HG03175 (cell line): ENCODE measurements around the gene ARL5B.

Source experiments
- ATAC-seq: cut with Tn5 transposase; IDR thresholded peaks from one replicate; pipeline ENCODE4 v1.9.1; 2021; ENCODE audit warnings: mild to moderate bottlenecking, moderate library complexity; ENCODE audit not compliant: unreplicated experiment

The ARL5B gene

GRCh38 chr10:18699849-18700840 lies 40.9 kb downstream of the ARL5B start:
- no peak for ATAC-seq

- ATAC-seq, result no peak
Measured at GRCh38 chr10:18703521-18703920, 44.3 kb downstream of the ARL5B start.

- no peak for ATAC-seq
Measured at GRCh38 chr10:18710201-18710653, 51.0 kb downstream of the ARL5B start.

GRCh38 chr10:18713077-18713476 lies 53.8 kb downstream of the ARL5B start:
- no peak for ATAC-seq

GRCh38 chr10:18718991-18719390 lies 59.8 kb downstream of the ARL5B start:
- no peak for ATAC-seq

GRCh38 chr10:18719811-18720210 lies 60.6 kb downstream of the ARL5B start:
- no peak for ATAC-seq

GRCh38 chr10:18721067-18721466 lies 61.8 kb downstream of the ARL5B start:
- no peak for ATAC-seq

- ATAC-seq, result no peak
Measured at GRCh38 chr10:18723801-18724200, 64.6 kb downstream of the ARL5B start.
